Measurements from ENCODE around the gene SH3PXD2B.
A peak's percentile ranks its signal among the peaks of the same experiment; 100 is the strongest.
"Not testable (repeated sequence)": the region's sequence is repeated elsewhere in the genome, so short reads cannot be mapped to it uniquely, and the experiment has no call there.

Gene SH3PXD2B

GRCh38 chr5:172370648-172371545 is 83.4 kb downstream of the SH3PXD2B start:
- peak in 1 of 2 experiments; percentile 25 for DNase-seq (ENCODE audit: low read depth in 1 of 2, low spot score in 1 of 2)
- H3K27ac ChIP-seq (replicated peaks), result no peak overlapping the region
- no peaks in the 10 kb centered on the region for H3K27me3 ChIP-seq (ENCODE audit: insufficient read depth, poor library complexity, severe bottlenecking)

GRCh38 chr5:172370237-172370640 is 84.1 kb downstream of the SH3PXD2B start:
- TF ChIP-seq REST (IDR thresholded peaks at IDR 0.05; ENCODE audit: insufficient replicate concordance, low read depth) (no peak), SPI1 (IDR thresholded peaks at IDR 0.05; ENCODE audit: borderline replicate concordance, low read depth) (no peak), POLR2AphosphoS5 (IDR thresholded peaks at IDR 0.05; ENCODE audit: low read depth) (no peak), CTCF (IDR thresholded peaks at IDR 0.05; ENCODE audit: insufficient read depth, low read length) (no peak), GABPA (IDR thresholded peaks at IDR 0.05; ENCODE audit: low read depth) (no peak)
- Histone ChIP-seq H3K27me3 (ENCODE audit: insufficient read depth, poor library complexity, severe bottlenecking) (no peaks in the 10 kb centered on the region), H3K4me3 (replicated peaks; ENCODE audit: insufficient read depth, low read length) (no peak overlapping the region), H3K27ac (replicated peaks) (no peak overlapping the region)
- no peak for DNase-seq (ENCODE audit: low read depth in 1 of 2, low spot score in 1 of 2)

More at GRCh38 chr5:172370648-172371545, 83.4 kb downstream of the SH3PXD2B start:
- TF ChIP-seq POLR2AphosphoS5 (IDR thresholded peaks at IDR 0.05; ENCODE audit: low read depth) (no peak), CTCF (IDR thresholded peaks at IDR 0.05; ENCODE audit: insufficient read depth, low read length) (peak; percentile 67), GABPA (IDR thresholded peaks at IDR 0.05; ENCODE audit: low read depth) (no peak), SPI1 (IDR thresholded peaks at IDR 0.05; ENCODE audit: borderline replicate concordance, low read depth) (no peak), REST (IDR thresholded peaks at IDR 0.05; ENCODE audit: insufficient replicate concordance, low read depth) (no peak)
- no peak overlapping the region for H3K4me3 ChIP-seq (replicated peaks; ENCODE audit: insufficient read depth, low read length)

- DNase-seq (ENCODE audit: low read depth in 1 of 2, low spot score in 1 of 2); H3K4me3 ChIP-seq (replicated peaks; ENCODE audit: insufficient read depth, low read length); H3K27me3 ChIP-seq (ENCODE audit: insufficient read depth, poor library complexity, severe bottlenecking); H3K27ac ChIP-seq (replicated peaks): not testable (repeated sequence)
These were observed 85.6 kb downstream of the SH3PXD2B start for GRCh38 chr5:172368699-172369098.

GRCh38 chr5:172365948-172366608 is 88.2 kb downstream of the SH3PXD2B start:
- no peak for TF ChIP-seq CTCF (IDR thresholded peaks at IDR 0.05; ENCODE audit: insufficient read depth, low read length)
- no peak for TF ChIP-seq SPI1 (IDR thresholded peaks at IDR 0.05; ENCODE audit: borderline replicate concordance, low read depth)
- TF ChIP-seq REST (IDR thresholded peaks at IDR 0.05; ENCODE audit: insufficient replicate concordance, low read depth), result no peak
- TF ChIP-seq POLR2AphosphoS5 (IDR thresholded peaks at IDR 0.05; ENCODE audit: low read depth), result no peak
- no peak for TF ChIP-seq GABPA (IDR thresholded peaks at IDR 0.05; ENCODE audit: low read depth)
- Histone ChIP-seq H3K4me3 (replicated peaks; ENCODE audit: insufficient read depth, low read length) (no peak overlapping the region), H3K27me3 (ENCODE audit: insufficient read depth, poor library complexity, severe bottlenecking) (no peaks in the 10 kb centered on the region), H3K27ac (replicated peaks) (no peak overlapping the region)
- DNase-seq (ENCODE audit: low read depth in 1 of 2, low spot score in 1 of 2), result no peak
